ENCODE measurements around the gene PTPRU. TPM values are rescaled to one million over a fixed set of nuclear protein-coding genes. Genes with fewer than 3 reads are reported as not detected.

PTPRU gene
- total RNA-seq, 1 experiment from 2014 or later, result 45.5 TPM

- Histone ChIP-seq H3K79me2 (ENCODE audit: insufficient read depth, low read length) (no peaks in the 10 kb centered on the region), H3K23ac (ENCODE audit: insufficient read length, low read depth, low read length) (no peak overlapping the region), H2BK15ac (ENCODE audit: low read depth, low read length) (no peak overlapping the region), H3K4me2 (ENCODE audit: insufficient read depth, insufficient read length, low read length) (no peak overlapping the region), H3K4ac (ENCODE audit: low read depth, low read length) (no peak overlapping the region), H2BK12ac (ENCODE audit: insufficient read length, low read depth, low read length) (no peak overlapping the region), H3K23me2 (ENCODE audit: insufficient read length, low read depth, low read length, poor library complexity, severe bottlenecking) (no peaks in the 10 kb centered on the region), H3K14ac (ENCODE audit: insufficient read depth, low read length) (no peak overlapping the region), H3K4me1 (ENCODE audit: insufficient read depth, low read length) (no peaks in the 10 kb centered on the region; the same call in 1 of the 2 replicates), H4K5ac (ENCODE audit: insufficient read length, low read depth, low read length) (no peak overlapping the region), H4K8ac (replicated peaks; ENCODE audit: insufficient read length, low read depth, low read length) (no peak overlapping the region), H3K56ac (ENCODE audit: insufficient read length, low read depth, low read length) (no peak overlapping the region), H3K27me3 (ENCODE audit: insufficient read depth, low read length) (no peaks in the 10 kb centered on the region), H2BK20ac (ENCODE audit: low read depth, low read length, poor library complexity, severe bottlenecking) (no peak overlapping the region), H3K27ac (ENCODE audit: insufficient read length, low read depth, low read length) (no peak overlapping the region), H4K20me1 (ENCODE audit: control insufficient read depth, insufficient read depth, insufficient read length) (no peaks in the 10 kb centered on the region), H4K91ac (ENCODE audit: insufficient read length, low read depth, low read length) (no peak overlapping the region), H3K9me3 (ENCODE audit: control insufficient read depth, low read depth, low read length) (no peaks in the 10 kb centered on the region), H3K9ac (ENCODE audit: extremely low read depth, insufficient read length, low read length) (no peak overlapping the region), H2BK5ac (ENCODE audit: insufficient read length, low read length) (no peak overlapping the region), H3T11ph (ENCODE audit: low read length) (no peak overlapping the region), H3K79me1 (ENCODE audit: insufficient read depth, low read depth, low read length, poor library complexity, severe bottlenecking) (no peaks in the 10 kb centered on the region), H2AFZ (ENCODE audit: low read length) (no peak overlapping the region), H2AK5ac (ENCODE audit: insufficient read length, low read length) (no peak overlapping the region), H3K18ac (ENCODE audit: insufficient read length, low read depth, low read length) (no peak overlapping the region), H2BK120ac (ENCODE audit: low read depth, low read length, poor library complexity, severe bottlenecking) (no peak overlapping the region)
- no peak for DNase-seq
- no peak overlapping the region for H3K4me3 Mint-ChIP-seq
- H3K27ac Mint-ChIP-seq, result no peak overlapping the region; a peak in 1 of 7 replicates
- peaks cover 2% of the 10 kb centered on the region; the same call in 1 of the 2 replicates for H3K27me3 Mint-ChIP-seq (ENCODE audit: low read depth)
- peaks cover 15 to 18% of the 10 kb centered on the region in 2 experiments for H3K4me1 Mint-ChIP-seq
- peaks cover 9 to 25% (median 10%) of the 10 kb centered on the region in 3 experiments for H3K36me3 Mint-ChIP-seq (ENCODE audit: insufficient read depth in 1 of 3, low read depth in 3 of 3)
- no CpG with 5 or more reads among the region's 9 CpGs for WGBS (ENCODE audit: extremely low coverage, insufficient read length, low lambda C conversion rate)
- H3K9me3 Mint-ChIP-seq, result peaks cover 4 to 6% of the 10 kb centered on the region in 2 experiments; a peak in 4 of 5 replicates
- no peak for TF ChIP-seq CTCF (conservative IDR thresholded peaks at IDR 0.05)
Observed at GRCh38 chr1:29327223-29327935, 91.1 kb downstream of the PTPRU start.

All from H9 (cell line).